GM12878 (cell line): ENCODE data around the gene EYS. TPM values are rescaled to one million over a fixed set of nuclear protein-coding genes. Genes with fewer than 3 reads are reported as not detected.

Source experiments
- EGR1 ChIP-seq, 2 experiments: IDR thresholded peaks; 1 replicate in 1 of 2; 2 replicates in 1 of 2; pipeline ENCODE4 v1.6.1; 2011 to 2012; ENCODE audit warnings: low read depth in 2 of 2, low read length in 2 of 2, borderline replicate concordance in 1 of 2, mild to moderate bottlenecking in 1 of 2, moderate library complexity in 1 of 2
- IKZF2 ChIP-seq, 2 experiments: fragments of 450-650 bp; IDR thresholded peaks; 2 replicates each; pipeline ENCODE4 v1.6.1; 2017; ENCODE audit warnings: mild to moderate bottlenecking in 2 of 2, moderate library complexity in 2 of 2
- NFIC ChIP-seq: IDR thresholded peaks from 2 replicates; pipeline ENCODE4 v1.6.1; 2012; ENCODE audit warnings: low read depth, mild to moderate bottlenecking, inconsistent platforms, low read length, moderate library complexity
- NFXL1 ChIP-seq: fragments of 450-650 bp; IDR thresholded peaks from 2 replicates; pipeline ENCODE4 v1.6.1; 2017; ENCODE audit warnings: antibody characterized with exemption, mild to moderate bottlenecking, borderline replicate concordance
- POLR2AphosphoS2 ChIP-seq: IDR thresholded peaks from 2 replicates; pipeline ENCODE4 v1.6.1; 2011; ENCODE audit warnings: low read depth, mild to moderate bottlenecking, low read length, improper control_type of control experiment, moderate library complexity
- SMARCA5 ChIP-seq: fragments of 450-650 bp; IDR thresholded peaks from 2 replicates; pipeline ENCODE4 v1.6.1; 2017; ENCODE audit warnings: mild to moderate bottlenecking
- ZBED1 ChIP-seq: IDR thresholded peaks from 2 replicates; pipeline ENCODE4 v1.6.1; 2016; ENCODE audit warnings: borderline replicate concordance
- ZNF207 ChIP-seq: fragments of 450-650 bp; IDR thresholded peaks from 2 replicates; pipeline ENCODE4 v1.6.1; 2014; ENCODE audit warnings: antibody characterized with exemption, mild to moderate bottlenecking, borderline replicate concordance
- polyA plus RNA-seq, 11 experiments: library from polyadenylated mRNA; depleted of rRNA in 4 of 11; unstranded in 6 of 11; stranded (reverse) in 5 of 11; fragments of >200 nt; fragmentation: Nextera tagmentation in 4 of 11; fragmentation: Illumina TruSeq in 1 of 11; extraction: Ambion mirVana in 4 of 11; extraction: Trizol in 1 of 11; gene quantifications; 1 replicate in 1 of 11; 2 replicates in 10 of 11; pipeline versions ENCODE4 v1.2.1 to v1.2.3, GENCODE V29; 2011 to 2016; ENCODE audit warnings: inconsistent platforms in 2 of 11, missing spikeins in 2 of 11, low read depth in 1 of 11
- total RNA-seq, 4 experiments: library from RNA; depleted of rRNA in 3 of 4; stranded (reverse); fragments of >200 nt in 3 of 4; fragmentation: Illumina TruSeq in 1 of 4; extraction: Trizol in 1 of 4; gene quantifications; 2 replicates each; pipeline versions ENCODE4 v1.2.1 to v1.2.3, GENCODE V29; 2013 to 2021
- TF ChIP-seq, protein P1 (sequence below): fragments of 150-350 bp; IDR thresholded peaks from 2 replicates; pipeline ENCODE4 v1.6.1; 2014; ENCODE audit warnings: mild to moderate bottlenecking, low read depth, low read length
- TF ChIP-seq, protein P2 (sequence below): fragments of 150-350 bp; IDR thresholded peaks from 2 replicates; pipeline ENCODE4 v1.6.1; 2016; ENCODE audit warnings: low read depth, low read length

The EYS gene
- total and polyA plus RNA-seq, 10 of the 15 experiments (the other 5 are each of a cell fraction or from before 2014, with no cell fraction given): under 0.01 to 0.14 (median 0.02) TPM; not detected in 1

DNA sequence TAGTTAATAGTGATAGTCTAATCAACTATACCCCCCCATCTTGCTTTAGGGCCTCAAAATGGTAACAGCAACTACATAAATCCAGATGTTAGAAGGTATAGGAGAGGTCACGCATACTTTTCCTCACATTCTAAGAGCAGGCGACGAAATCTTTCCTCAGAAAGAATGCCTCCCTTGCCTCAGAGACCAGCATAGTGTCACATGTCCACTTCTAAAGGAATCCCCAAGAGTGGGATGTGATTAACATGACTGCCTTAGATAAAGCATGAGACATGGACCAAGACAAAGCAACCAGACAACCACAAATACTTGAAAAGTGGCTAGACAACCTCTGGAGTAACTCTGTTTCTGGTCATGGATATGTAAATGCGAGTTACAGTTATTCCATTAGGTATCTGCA, 710.7 kb downstream of the EYS start (continued):
- TF ChIP-seq IKZF2 (IDR thresholded peaks at IDR 0.05) (no peak), POLR2AphosphoS2 (no peak), SMARCA5 (no peak), ZNF207 (no peak), NFIC (no peak), NFXL1 (no peak), ZBED1 (no peak), EGR1 (IDR thresholded peaks at IDR 0.05; ENCODE audit: borderline replicate concordance in 1 of 2, low read depth in 2 of 2, low read length in 2 of 2) (no peak)
- TF ChIP-seq, protein P1, sequence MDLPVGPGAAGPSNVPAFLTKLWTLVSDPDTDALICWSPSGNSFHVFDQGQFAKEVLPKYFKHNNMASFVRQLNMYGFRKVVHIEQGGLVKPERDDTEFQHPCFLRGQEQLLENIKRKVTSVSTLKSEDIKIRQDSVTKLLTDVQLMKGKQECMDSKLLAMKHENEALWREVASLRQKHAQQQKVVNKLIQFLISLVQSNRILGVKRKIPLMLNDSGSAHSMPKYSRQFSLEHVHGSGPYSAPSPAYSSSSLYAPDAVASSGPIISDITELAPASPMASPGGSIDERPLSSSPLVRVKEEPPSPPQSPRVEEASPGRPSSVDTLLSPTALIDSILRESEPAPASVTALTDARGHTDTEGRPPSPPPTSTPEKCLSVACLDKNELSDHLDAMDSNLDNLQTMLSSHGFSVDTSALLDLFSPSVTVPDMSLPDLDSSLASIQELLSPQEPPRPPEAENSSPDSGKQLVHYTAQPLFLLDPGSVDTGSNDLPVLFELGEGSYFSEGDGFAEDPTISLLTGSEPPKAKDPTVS: no peak
- TF ChIP-seq, protein P2, sequence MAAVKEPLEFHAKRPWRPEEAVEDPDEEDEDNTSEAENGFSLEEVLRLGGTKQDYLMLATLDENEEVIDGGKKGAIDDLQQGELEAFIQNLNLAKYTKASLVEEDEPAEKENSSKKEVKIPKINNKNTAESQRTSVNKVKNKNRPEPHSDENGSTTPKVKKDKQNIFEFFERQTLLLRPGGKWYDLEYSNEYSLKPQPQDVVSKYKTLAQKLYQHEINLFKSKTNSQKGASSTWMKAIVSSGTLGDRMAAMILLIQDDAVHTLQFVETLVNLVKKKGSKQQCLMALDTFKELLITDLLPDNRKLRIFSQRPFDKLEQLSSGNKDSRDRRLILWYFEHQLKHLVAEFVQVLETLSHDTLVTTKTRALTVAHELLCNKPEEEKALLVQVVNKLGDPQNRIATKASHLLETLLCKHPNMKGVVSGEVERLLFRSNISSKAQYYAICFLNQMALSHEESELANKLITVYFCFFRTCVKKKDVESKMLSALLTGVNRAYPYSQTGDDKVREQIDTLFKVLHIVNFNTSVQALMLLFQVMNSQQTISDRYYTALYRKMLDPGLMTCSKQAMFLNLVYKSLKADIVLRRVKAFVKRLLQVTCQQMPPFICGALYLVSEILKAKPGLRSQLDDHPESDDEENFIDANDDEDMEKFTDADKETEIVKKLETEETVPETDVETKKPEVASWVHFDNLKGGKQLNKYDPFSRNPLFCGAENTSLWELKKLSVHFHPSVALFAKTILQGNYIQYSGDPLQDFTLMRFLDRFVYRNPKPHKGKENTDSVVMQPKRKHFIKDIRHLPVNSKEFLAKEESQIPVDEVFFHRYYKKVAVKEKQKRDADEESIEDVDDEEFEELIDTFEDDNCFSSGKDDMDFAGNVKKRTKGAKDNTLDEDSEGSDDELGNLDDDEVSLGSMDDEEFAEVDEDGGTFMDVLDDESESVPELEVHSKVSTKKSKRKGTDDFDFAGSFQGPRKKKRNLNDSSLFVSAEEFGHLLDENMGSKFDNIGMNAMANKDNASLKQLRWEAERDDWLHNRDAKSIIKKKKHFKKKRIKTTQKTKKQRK: no peak
